GM18907 (cell line): ENCODE results near the gene MTHFD1L.

Source experiments
- ATAC-seq: cut with Tn5 transposase; IDR thresholded peaks from one replicate; pipeline ENCODE4 v1.9.1; 2021; ENCODE audit warnings: mild to moderate bottlenecking, moderate library complexity; ENCODE audit not compliant: unreplicated experiment

MTHFD1L gene

GRCh38 chr6:150931405-150931804 lies 65.9 kb downstream of the MTHFD1L start:
- ATAC-seq, result no peak

- ATAC-seq, result no peak
Measured at GRCh38 chr6:150932996-150933395, 67.5 kb downstream of the MTHFD1L start.

- ATAC-seq, result no peak
Measured at GRCh38 chr6:150934380-150934779, 68.9 kb downstream of the MTHFD1L start.

- no peak for ATAC-seq
Measured at GRCh38 chr6:150936021-150936555, 70.6 kb downstream of the MTHFD1L start.

- no peak for ATAC-seq
Measured at GRCh38 chr6:150937132-150937906, 71.8 kb downstream of the MTHFD1L start.

GRCh38 chr6:150939399-150939798 lies 73.9 kb downstream of the MTHFD1L start:
- no peak for ATAC-seq

- ATAC-seq, result no peak
Measured at GRCh38 chr6:150940941-150941340, 75.4 kb downstream of the MTHFD1L start.

GRCh38 chr6:150949526-150949925 lies 84.0 kb downstream of the MTHFD1L start:
- ATAC-seq, result no peak

GRCh38 chr6:150953851-150954250 lies 88.3 kb downstream of the MTHFD1L start:
- ATAC-seq, result no peak

- ATAC-seq, result no peak
Measured at GRCh38 chr6:150959166-150959565, 93.7 kb downstream of the MTHFD1L start.

- ATAC-seq, result no peak
Measured at GRCh38 chr6:150962436-150962835, 96.9 kb downstream of the MTHFD1L start.

- no peak for ATAC-seq
Measured at GRCh38 chr6:150964765-150965164, 99.3 kb downstream of the MTHFD1L start.

- ATAC-seq, result no peak
Measured at GRCh38 chr6:150966786-150967185, 101.3 kb downstream of the MTHFD1L start.

- no peak for ATAC-seq
Measured at GRCh38 chr6:150967381-150967780, 101.9 kb downstream of the MTHFD1L start.

- ATAC-seq, result no peak
Measured at GRCh38 chr6:150967910-150968309, 102.4 kb downstream of the MTHFD1L start.

- no peak for ATAC-seq
Measured at GRCh38 chr6:150969901-150970300, 104.4 kb downstream of the MTHFD1L start.

- ATAC-seq, result no peak
Measured at GRCh38 chr6:150971219-150971618, 105.7 kb downstream of the MTHFD1L start.

- ATAC-seq, result no peak
Measured at GRCh38 chr6:150975136-150975535, 109.6 kb downstream of the MTHFD1L start.

- ATAC-seq, result no peak
Measured at GRCh38 chr6:150977281-150977680, 111.8 kb downstream of the MTHFD1L start.

GRCh38 chr6:150978624-150979023 lies 113.1 kb downstream of the MTHFD1L start:
- no peak for ATAC-seq

- no peak for ATAC-seq
Measured at GRCh38 chr6:150979826-150980350, 114.4 kb downstream of the MTHFD1L start.

GRCh38 chr6:150981095-150981494 lies 115.6 kb downstream of the MTHFD1L start:
- ATAC-seq, result peak; percentile 82
